SKM-1 treated with dmso at 0.1 percent for 144 hours (cell line): ENCODE measurements around the gene SFR1.

ENCODE experiments used
- DNase-seq: peaks from one replicate; lab custom pipeline; 2025; ENCODE audit not compliant: unreplicated experiment; lab: John Stamatoyannopoulos, UW

Gene SFR1

GRCh38 chr10:104121485-104122224 lies at the start of gene SFR1:
Gene SFR1, plus strand, starts transcription at chr10:104122171. Its CDS starts 13 bp downstream, at chr10:104122184.
- peak; percentile 99 for DNase-seq

- no peak for DNase-seq
Measured at GRCh38 chr10:104072786-104073185, 49.2 kb upstream of the SFR1 start.

GRCh38 chr10:104074505-104074904 lies 47.5 kb upstream of the SFR1 start:
- no peak for DNase-seq

GRCh38 chr10:104076743-104077160 lies 45.2 kb upstream of the SFR1 start:
- DNase-seq: no peak

GRCh38 chr10:104077247-104077646 lies 44.7 kb upstream of the SFR1 start:
- no peak for DNase-seq

- no peak for DNase-seq
Measured at GRCh38 chr10:104077663-104078151, 44.3 kb upstream of the SFR1 start.

- DNase-seq: peak; percentile 42
Measured at GRCh38 chr10:104080762-104081161, 41.2 kb upstream of the SFR1 start.

GRCh38 chr10:104081998-104082397 lies 40.0 kb upstream of the SFR1 start:
- DNase-seq: no peak

GRCh38 chr10:104084482-104085142 lies 37.4 kb upstream of the SFR1 start:
- DNase-seq: no peak

- no peak for DNase-seq
Measured at GRCh38 chr10:104085801-104086400, 36.1 kb upstream of the SFR1 start, which contains the start of gene COL17A1. Gene COL17A1, minus strand, starts transcription at chr10:104085880. Its CDS starts 5,207 bp downstream, at chr10:104080673.

- DNase-seq: no peak
Measured at GRCh38 chr10:104088239-104088638, 33.7 kb upstream of the SFR1 start.

GRCh38 chr10:104089621-104090020 lies 32.4 kb upstream of the SFR1 start:
- no peak for DNase-seq

GRCh38 chr10:104090611-104091010 lies 31.4 kb upstream of the SFR1 start:
- DNase-seq: no peak

GRCh38 chr10:104092749-104093148 lies 29.2 kb upstream of the SFR1 start:
- no peak for DNase-seq

GRCh38 chr10:104096692-104097091 lies 25.3 kb upstream of the SFR1 start:
- no peak for DNase-seq

- DNase-seq: no peak
Measured at GRCh38 chr10:104098358-104098925, 23.5 kb upstream of the SFR1 start.

- no peak for DNase-seq
Measured at GRCh38 chr10:104099269-104099668, 22.7 kb upstream of the SFR1 start.

- DNase-seq: no peak
Measured at GRCh38 chr10:104099941-104100340, 22.0 kb upstream of the SFR1 start.

- no peak for DNase-seq
Measured at GRCh38 chr10:104100795-104101194, 21.2 kb upstream of the SFR1 start.

- DNase-seq: no peak
Measured at GRCh38 chr10:104101902-104102301, 20.1 kb upstream of the SFR1 start.

GRCh38 chr10:104103956-104104355 lies 18.0 kb upstream of the SFR1 start:
- no peak for DNase-seq
